Stimulated activated CD4-positive, alpha-beta T cell treated with anti-CD3 and anti-CD28 coated beads, Interleukin-2, amount 100 ng/mL, for 4 hours (primary cell): ENCODE measurements around the gene TDRKH.

ENCODE experiments used
- DNase-seq: peaks from one replicate; pipeline ENCODE4 v3.0.0-alpha.2; 2020; ENCODE audit warnings: low read depth

TDRKH gene, protein sequence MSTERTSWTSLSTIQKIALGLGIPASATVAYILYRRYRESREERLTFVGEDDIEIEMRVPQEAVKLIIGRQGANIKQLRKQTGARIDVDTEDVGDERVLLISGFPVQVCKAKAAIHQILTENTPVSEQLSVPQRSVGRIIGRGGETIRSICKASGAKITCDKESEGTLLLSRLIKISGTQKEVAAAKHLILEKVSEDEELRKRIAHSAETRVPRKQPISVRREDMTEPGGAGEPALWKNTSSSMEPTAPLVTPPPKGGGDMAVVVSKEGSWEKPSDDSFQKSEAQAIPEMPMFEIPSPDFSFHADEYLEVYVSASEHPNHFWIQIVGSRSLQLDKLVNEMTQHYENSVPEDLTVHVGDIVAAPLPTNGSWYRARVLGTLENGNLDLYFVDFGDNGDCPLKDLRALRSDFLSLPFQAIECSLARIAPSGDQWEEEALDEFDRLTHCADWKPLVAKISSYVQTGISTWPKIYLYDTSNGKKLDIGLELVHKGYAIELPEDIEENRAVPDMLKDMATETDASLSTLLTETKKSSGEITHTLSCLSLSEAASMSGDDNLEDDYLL

GRCh38 chr1:151790071-151790939, at the start of gene TDRKH:
TDRKH (minus strand) TSS chr1:151790500; CDS start chr1:151783022, 7,478 bp downstream.
- DNase-seq: peak; percentile 99

DNA sequence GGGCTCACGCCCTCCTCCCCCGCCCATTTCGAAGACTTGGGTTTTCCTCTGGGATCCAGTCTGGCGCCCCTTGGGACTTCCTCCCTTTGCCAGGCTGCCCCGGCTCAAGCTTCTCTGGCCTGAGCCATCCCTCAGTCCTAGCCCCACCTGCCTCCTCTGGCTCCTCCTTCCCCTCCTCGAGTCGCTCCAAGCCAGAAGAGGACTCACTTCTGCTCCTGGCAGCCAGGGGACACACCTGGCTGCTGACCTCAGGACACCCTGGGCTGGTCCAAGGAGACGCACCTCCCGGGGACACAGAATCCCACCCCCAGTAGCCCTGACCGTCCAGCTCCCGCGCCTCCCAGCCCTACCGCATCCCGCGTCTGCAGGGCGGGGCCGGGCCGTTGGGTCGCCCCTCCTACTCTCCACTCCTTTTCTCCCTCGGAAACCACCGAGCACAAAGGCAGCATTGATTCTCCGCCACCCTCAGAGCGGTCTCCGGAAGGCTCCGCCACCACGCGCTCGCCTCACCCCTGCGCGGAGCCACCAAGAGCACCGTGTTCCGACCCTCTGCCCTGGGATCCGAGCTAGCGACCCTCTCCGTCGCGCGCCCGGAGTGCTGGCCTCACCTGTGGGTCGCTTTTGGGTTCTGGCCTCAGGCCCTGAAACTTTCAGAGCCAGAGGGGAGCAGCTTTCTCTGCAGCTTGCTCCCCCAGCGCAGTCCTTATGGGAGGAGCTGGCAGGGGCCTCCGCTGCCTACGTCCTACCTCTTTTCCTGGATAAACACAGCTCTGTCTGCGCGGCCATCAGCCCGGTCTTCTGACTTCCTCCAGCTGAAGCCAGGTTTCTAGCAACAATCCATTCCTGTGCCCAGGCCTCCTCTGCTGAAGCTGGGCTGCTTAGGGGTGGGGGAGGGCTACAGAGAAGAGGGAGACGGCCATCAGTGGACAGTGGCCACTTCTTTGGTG, 49.4 kb upstream of the TDRKH start, which contains the start of gene C2CD4D:
Gene C2CD4D (minus strand): TSS at position 364 of the 947 bp plus-strand sequence. CDS start 831 bp downstream, outside the sequence.
- DNase-seq: peak; percentile 55

DNA sequence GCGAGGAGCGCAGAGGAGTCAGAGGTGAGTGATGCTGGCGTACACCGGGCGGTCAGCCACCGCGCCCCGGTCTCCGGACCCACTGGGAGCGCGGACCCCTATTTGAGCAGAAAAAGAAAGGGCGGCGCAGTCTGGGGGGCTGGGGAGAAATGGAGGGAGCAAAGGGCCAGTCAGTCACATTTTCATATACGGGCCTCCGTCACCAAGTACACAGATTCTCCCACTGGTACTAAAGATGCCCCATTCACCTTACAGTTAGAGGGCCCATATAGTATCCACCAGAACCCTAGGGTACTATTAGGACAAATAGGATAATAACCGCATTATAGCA, 48.7 kb upstream of the TDRKH start:
- DNase-seq: no peak

- DNase-seq: no peak
Observed at GRCh38 chr1:151838222-151839081, 48.2 kb upstream of the TDRKH start.

GRCh38 chr1:151837884-151838221, 47.6 kb upstream of the TDRKH start:
- DNase-seq: no peak

- DNase-seq: no peak
Observed at GRCh38 chr1:151837197-151837596, 46.9 kb upstream of the TDRKH start.

DNA sequence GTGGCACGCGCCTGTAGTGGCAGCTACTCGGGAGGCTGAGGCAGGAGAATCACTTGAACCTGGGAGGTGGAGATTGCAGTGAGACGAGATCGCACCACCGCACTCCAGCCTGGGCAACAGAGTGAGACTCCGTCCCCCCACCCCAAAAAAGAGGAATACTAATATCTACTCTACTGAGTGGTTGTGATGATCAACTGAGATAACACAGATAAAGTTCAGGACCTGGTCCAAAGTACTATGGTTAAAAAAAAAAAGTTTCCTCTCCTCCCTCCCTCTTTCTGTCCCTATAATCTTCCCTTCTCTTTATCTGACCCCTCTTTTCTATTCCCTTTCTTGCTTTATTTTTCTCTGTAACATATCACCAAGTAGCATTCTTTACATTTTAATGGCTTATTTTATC, 45.3 kb upstream of the TDRKH start:
- DNase-seq: no peak

- no peak for DNase-seq
Observed at GRCh38 chr1:151834239-151834638, 43.9 kb upstream of the TDRKH start.

- no peak for DNase-seq
Observed at GRCh38 chr1:151833172-151833900, 43.0 kb upstream of the TDRKH start.

DNA sequence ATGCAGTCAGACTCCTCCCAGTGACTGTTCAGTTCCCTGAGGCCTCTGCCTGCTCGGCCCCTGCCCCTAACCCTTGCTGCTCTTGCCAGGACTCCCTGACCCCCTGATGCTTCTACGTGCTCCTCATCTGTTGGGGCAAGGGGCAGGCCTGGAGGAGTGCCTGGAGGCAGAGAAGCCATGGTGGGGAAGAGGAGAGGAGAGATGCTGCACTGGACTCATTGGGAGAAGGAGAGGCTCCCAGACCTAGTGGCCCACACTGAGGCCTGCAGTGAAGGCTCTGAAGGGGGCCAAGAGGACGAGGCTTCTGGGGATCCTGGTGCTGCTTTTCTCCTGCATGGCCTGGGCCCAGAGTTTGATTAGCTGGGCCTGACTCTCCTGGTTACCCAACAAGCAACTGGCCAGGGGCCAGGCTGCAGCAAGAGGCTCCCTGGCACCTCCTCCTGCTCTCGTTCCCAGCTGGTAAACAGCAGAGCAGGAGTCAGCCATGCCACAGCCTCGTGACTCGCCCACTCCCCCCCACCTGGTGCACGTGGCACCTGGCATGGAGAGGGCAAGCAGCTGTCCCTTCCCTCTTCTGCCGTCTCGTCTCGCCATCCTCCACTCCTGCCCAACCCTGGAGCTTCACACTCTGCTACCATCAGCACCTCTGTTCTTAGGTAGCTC, 42.1 kb upstream of the TDRKH start:
- DNase-seq: no peak

DNA sequence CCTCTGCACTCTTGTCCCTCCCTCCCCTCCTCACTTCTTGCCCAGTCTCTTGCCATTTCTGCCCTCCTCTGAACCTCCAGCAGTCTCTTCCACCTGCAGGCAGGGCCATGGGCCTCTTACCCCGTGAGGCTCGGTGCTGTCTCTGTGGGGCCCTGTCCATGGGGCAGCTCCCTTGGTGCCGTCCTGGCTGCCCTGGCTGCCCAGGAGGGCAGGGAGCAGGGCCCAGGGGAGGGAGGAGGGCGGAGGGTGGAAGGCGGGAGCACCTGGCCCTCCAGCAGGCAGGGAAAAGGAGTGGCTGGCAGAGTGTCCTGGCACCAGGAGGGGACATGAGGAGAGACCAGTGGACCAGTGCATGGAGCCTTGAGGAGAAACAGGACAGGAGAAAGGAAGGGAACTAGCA, 41.3 kb upstream of the TDRKH start, which contains the start of gene RORC:
Gene RORC (minus strand): TSS at position 198 of the 400 bp plus-strand sequence. CDS start 38 bp downstream, at position 160.
- DNase-seq: no peak

GRCh38 chr1:151831256-151831591, 40.9 kb upstream of the TDRKH start:
- no peak for DNase-seq

DNA sequence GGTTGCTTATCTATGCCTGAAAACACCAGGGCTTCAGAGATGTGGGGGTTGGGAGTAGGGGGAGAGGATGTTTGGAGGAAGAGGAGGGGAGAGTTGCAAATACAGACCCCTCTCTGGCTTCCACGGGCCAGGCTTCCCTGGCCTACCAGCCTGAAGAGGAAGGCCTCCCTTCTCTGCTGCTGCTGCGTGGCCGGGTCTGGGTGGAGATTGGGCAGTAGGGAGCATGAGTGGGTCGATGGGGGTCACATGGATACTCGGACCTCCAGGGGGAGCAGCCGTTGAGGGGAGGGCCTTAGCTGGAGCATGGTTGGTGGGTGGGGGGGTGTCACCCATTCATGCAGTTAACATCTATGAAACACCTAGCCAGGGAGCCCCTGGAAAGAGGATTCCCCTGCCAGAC, 39.8 kb upstream of the TDRKH start:
- no peak for DNase-seq

GRCh38 chr1:151829352-151830046, 39.2 kb upstream of the TDRKH start:
- no peak for DNase-seq

DNA sequence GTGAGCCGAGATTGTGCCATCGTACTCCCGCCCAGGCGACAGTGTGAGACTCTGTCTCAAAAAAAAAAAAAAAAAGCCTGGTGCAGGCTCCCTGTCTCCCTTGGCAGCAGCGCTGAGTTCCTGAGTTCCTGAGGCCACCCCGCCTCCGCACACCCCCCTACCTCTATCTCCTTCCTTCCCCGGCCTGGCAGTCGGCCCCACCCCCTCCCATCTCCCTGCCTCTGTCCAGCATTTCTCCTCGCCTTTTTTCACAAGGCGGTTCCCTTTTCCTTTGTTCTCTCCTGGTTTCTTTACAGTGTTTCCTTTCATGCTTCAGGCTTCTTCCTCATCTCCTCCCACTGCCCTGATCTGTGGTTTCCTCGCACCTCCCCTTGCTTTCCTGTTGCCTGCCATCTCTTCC, 38.6 kb upstream of the TDRKH start:
- DNase-seq: no peak

- DNase-seq: no peak
Observed at GRCh38 chr1:151827853-151828252, 37.6 kb upstream of the TDRKH start.

DNA sequence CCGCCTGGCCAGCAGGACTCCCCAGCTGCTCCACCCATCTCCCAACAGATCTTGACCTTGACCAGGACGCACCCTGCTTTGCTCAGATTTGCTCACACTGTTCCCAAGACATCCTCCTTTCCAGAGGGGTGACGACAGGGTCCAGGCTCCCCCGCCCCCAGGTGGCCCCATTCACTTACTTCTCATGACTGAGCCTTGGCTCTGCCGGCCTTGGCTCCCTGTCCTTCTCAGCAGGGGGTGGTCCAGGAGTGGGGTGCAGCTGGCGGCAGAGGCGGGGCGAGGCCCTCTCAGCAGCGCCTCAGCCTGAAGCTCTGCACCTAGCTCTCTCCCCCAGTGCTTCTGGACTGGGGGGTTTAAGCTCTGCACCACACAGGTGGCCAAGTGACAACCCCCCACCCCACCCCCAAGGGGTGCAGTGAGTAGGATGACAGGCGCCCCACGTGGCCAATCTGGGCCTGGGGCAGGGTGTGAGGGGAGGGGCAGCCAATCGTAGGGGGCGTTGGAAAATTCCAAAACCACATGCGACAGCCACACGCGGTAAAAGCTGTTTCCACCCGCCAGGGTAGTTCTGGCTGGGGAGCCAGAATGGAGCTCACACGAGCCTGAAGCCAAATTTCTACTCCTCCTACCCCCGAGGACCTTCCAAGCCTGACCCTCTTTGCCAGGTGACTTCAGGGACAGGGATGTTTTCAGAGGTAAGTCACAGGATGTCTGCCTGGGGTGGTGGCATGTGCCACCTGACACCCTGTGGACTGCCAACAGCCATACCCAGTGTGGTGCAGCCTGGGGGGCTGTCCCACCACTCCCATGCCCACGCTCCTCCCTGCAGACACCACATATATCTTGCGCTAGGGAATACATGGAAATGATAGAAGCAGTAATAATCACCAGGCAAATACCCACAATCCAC, 35.7 kb upstream of the TDRKH start:
- peak; percentile 48 for DNase-seq

- DNase-seq: no peak
Observed at GRCh38 chr1:151825204-151825603, 34.9 kb upstream of the TDRKH start.
